HepG2 (cell line): ENCODE results near the gene ADAMTS13. TPM values are rescaled to one million over a fixed set of nuclear protein-coding genes. Genes with fewer than 3 reads are reported as not detected.

Experiments used
- ATAC-seq: fragments of 200-7000 bp; cut with Tn5 transposase; 3 replicates; pipeline ENCODE4 v1.9.1; 2020; ENCODE audit warnings: mild to moderate bottlenecking, moderate library complexity
- BruUV-seq: library from RNA; stranded (reverse); fragments of 400-500 nt; replicated peaks from 2 replicates; lab custom pipeline; 2021; lab: Mats Ljungman, UMichigan
- CTCF ChIA-PET: fragments of 300-600 bp; formaldehyde crosslinking; extraction: SDS; loops from one replicate; lab custom pipeline; 2021; ENCODE audit warnings: low total read pairs, inconsistent platforms, low intra/inter-chr PET ratio; lab: Yijun Ruan, JAX
- POLR2A ChIA-PET: fragments of 350-600 bp; sonication (Branson Sonifier 250); formaldehyde crosslinking; loops from one replicate; lab custom pipeline; 2020; ENCODE audit warnings: antibody characterized with exemption, inconsistent platforms; lab: Yijun Ruan, JAX
- DNase-seq: peaks from one replicate; pipeline ENCODE4 v3.0.0-alpha.2; 2015; ENCODE audit warnings: low spot score
- FAIRE-seq: peaks from 3 replicates; lab custom pipeline; 2011; peaks lifted over from hg19 to GRCh38; lab: Jason Lieb, UNC
- H2AFZ ChIP-seq: one replicate; pipeline ENCODE4 v1.6.1; 2011; ENCODE audit warnings: low read length, inconsistent platforms
- H3K27ac ChIP-seq: fragments of 300-600 bp; 3 replicates; pipeline ENCODE4 v1.8.0; 2011; ENCODE audit warnings: mixed run types, mild to moderate bottlenecking, mixed read lengths, low read length, inconsistent platforms; ENCODE audit not compliant: insufficient read depth; ENCODE audit errors: extremely low read length
- H3K27me3 ChIP-seq, 2 experiments: fragments of 200-600 bp in 1 of 2; 2 replicates in 1 of 2; 3 replicates in 1 of 2; pipeline versions ENCODE4 v1.6.0 to v1.8.0; 2011; ENCODE audit warnings: low read length in 2 of 2, mild to moderate bottlenecking in 2 of 2, moderate library complexity in 2 of 2, inconsistent platforms in 1 of 2; ENCODE audit not compliant: insufficient read depth in 2 of 2, control insufficient read depth in 1 of 2
- H3K36me3 ChIP-seq, 2 experiments: fragments of 200-600 bp in 1 of 2; replicated peaks in 1 of 2; 2 replicates in 1 of 2; 3 replicates in 1 of 2; pipeline versions ENCODE4 v1.5.1 to v1.8.0; 2011; ENCODE audit warnings: low read length in 2 of 2, inconsistent platforms in 1 of 2; ENCODE audit not compliant: insufficient read depth in 2 of 2, control insufficient read depth in 1 of 2
- H3K4me1 ChIP-seq: 2 replicates; pipeline ENCODE4 v1.5.1; 2012; ENCODE audit warnings: low read length, inconsistent platforms; ENCODE audit not compliant: insufficient read depth
- H3K4me2 ChIP-seq: 2 replicates; pipeline ENCODE4 v1.6.0; 2011; ENCODE audit warnings: low read depth, low read length, inconsistent platforms
- H3K4me3 ChIP-seq, 3 experiments: fragments of 200-600 bp in 1 of 3; sonication (generic), shearing (Covaris generic) in 1 of 3; replicated peaks in 1 of 3; 2 replicates each; pipeline ENCODE4 v1.5.1; 2011 to 2016; ENCODE audit warnings: low read length in 3 of 3, inconsistent platforms in 2 of 3, low read depth in 2 of 3, mild to moderate bottlenecking in 2 of 3, control low read depth in 1 of 3, mixed read lengths in 1 of 3; ENCODE audit not compliant: insufficient read depth in 1 of 3
- H3K79me2 ChIP-seq: one replicate; pipeline ENCODE4 v1.6.1; 2011; ENCODE audit warnings: low read length, inconsistent platforms; ENCODE audit not compliant: insufficient read depth
- H3K9ac ChIP-seq: 2 replicates; pipeline ENCODE4 v1.6.0; 2011; ENCODE audit warnings: mild to moderate bottlenecking, low read depth, low read length, inconsistent platforms; ENCODE audit not compliant: insufficient read depth
- H3K9me3 ChIP-seq: 2 replicates; pipeline ENCODE4 v1.5.1; 2012; ENCODE audit warnings: mild to moderate bottlenecking, low read length
- H4K20me1 ChIP-seq: 2 replicates; pipeline ENCODE4 v1.6.0; 2011; ENCODE audit warnings: inconsistent platforms, mild to moderate bottlenecking, low read length, moderate library complexity; ENCODE audit not compliant: insufficient read depth
- CREB1 ChIP-seq, 2 experiments: fragments of 450-650 bp in 1 of 2; IDR thresholded peaks; 2 replicates each; pipeline ENCODE4 v1.6.1; 2016 to 2017; ENCODE audit warnings: control low read depth in 1 of 2, mild to moderate bottlenecking in 1 of 2, missing compliant biosample characterization in 1 of 2, missing genetic modification characterization in 1 of 2
- HDAC1 ChIP-seq: sonication (generic); formaldehyde crosslinking; IDR thresholded peaks from 2 replicates; pipeline ENCODE4 v1.5.1; 2020; ENCODE audit warnings: mild to moderate bottlenecking, missing genetic modification reagents
- NFE2L1 ChIP-seq: sonication (generic); formaldehyde crosslinking; IDR thresholded peaks from 2 replicates; pipeline ENCODE4 v1.4.0; 2020; ENCODE audit warnings: missing genetic modification reagents, mild to moderate bottlenecking, borderline replicate concordance
- RFX1 ChIP-seq: fragments of 450-650 bp; IDR thresholded peaks from 2 replicates; pipeline ENCODE4 v1.6.1; 2017
- SP1 ChIP-seq, 2 experiments: fragments of 450-650 bp in 1 of 2; sonication (generic) in 1 of 2; formaldehyde crosslinking in 1 of 2; IDR thresholded peaks; 2 replicates each; pipeline versions ENCODE4 v1.4.0 to v1.6.1; 2016 to 2020; ENCODE audit warnings: missing genetic modification reagents in 1 of 2
- SP4 ChIP-seq: sonication (generic); formaldehyde crosslinking; IDR thresholded peaks from 2 replicates; pipeline ENCODE4 v1.8.1; 2023; ENCODE audit warnings: mild to moderate bottlenecking, missing genetic modification reagents
- TCF12 ChIP-seq, 2 experiments: fragments of 450-650 bp in 1 of 2; sonication (generic) in 1 of 2; formaldehyde crosslinking in 1 of 2; IDR thresholded peaks; 2 replicates each; pipeline versions ENCODE4 v1.6.1 to v1.8.0; 2017 to 2022; ENCODE audit warnings: antibody characterized with exemption in 1 of 2, mild to moderate bottlenecking in 1 of 2, missing genetic modification reagents in 1 of 2, moderate library complexity in 1 of 2
- ZFYVE20 ChIP-seq: sonication (generic); formaldehyde crosslinking; IDR thresholded peaks from 2 replicates; pipeline ENCODE4 v1.8.0; 2023; ENCODE audit warnings: low read depth, mild to moderate bottlenecking, moderate library complexity, missing genetic modification reagents, borderline replicate concordance
- ZNF275 ChIP-seq: sonication (generic); formaldehyde crosslinking; IDR thresholded peaks from 2 replicates; pipeline ENCODE4 v1.8.0; 2022; ENCODE audit warnings: missing genetic modification reagents, mild to moderate bottlenecking, inconsistent platforms, borderline replicate concordance
- ZNF280D ChIP-seq: sonication (generic); formaldehyde crosslinking; IDR thresholded peaks from 2 replicates; pipeline ENCODE4 v1.5.1; 2020; ENCODE audit warnings: mild to moderate bottlenecking, missing genetic modification reagents
- ZNF432 ChIP-seq: sonication (generic); formaldehyde crosslinking; IDR thresholded peaks from 2 replicates; pipeline ENCODE4 v1.5.0; 2020; ENCODE audit warnings: missing genetic modification reagents, mild to moderate bottlenecking, borderline replicate concordance
- WGBS: methylation state at CpG from one replicate; pipeline ENCODE4 v1.1.6; 2017; ENCODE audit warnings: low lambda C conversion rate; 5-methylcytosine and 5-hydroxymethylcytosine counted together
- in situ Hi-C: cut with HindIII; loops from 2 replicates; pipeline ENCODE4 v1.10.0; 2017; ENCODE audit warnings: low pct_unique_long_range_greater_than_20kb; ENCODE audit not compliant: extremely low pct_ligation_motif_present
- intact Hi-C: fragments of 100-400 bp; cut with micrococcal nuclease; formaldehyde crosslinking; loops from one replicate; pipeline ENCODE4 v1.10.0; 2022; ENCODE audit not compliant: unreplicated experiment
- polyA plus RNA-seq, 8 experiments: library from polyadenylated mRNA; depleted of rRNA in 3 of 8; stranded (reverse) in 7 of 8; unstranded in 1 of 8; fragments of >200 nt; fragmentation: Illumina TruSeq in 4 of 8; extraction: Trizol in 4 of 8; gene quantifications; 2 replicates each; pipeline versions ENCODE4 v1.2.1 to v1.2.3, GENCODE V29; 2011 to 2016; ENCODE audit warnings: low read depth in 4 of 8, missing spikeins in 1 of 8, mixed read lengths in 1 of 8; ENCODE audit not compliant: insufficient read depth in 1 of 8
- total RNA-seq, 5 experiments: library from RNA; depleted of rRNA; stranded (reverse); fragments of >200 nt; fragmentation: Illumina TruSeq; extraction: Trizol; gene quantifications; 2 replicates each; pipeline ENCODE4 v1.2.3, GENCODE V29; 2016; ENCODE audit warnings: low read depth in 1 of 5

ADAMTS13 gene
- total and polyA plus RNA-seq, 2 of the 13 experiments (the other 11 are each of a cell fraction or from before 2014, with no cell fraction given): 0.91 to 4.5 TPM

GRCh38 chr9:133383438-133383837, 38.7 kb upstream of the ADAMTS13 start:
- no peak for DNase-seq
- H3K4me2 ChIP-seq: no peak overlapping the region
- no TSS peak for BruUV-seq
- 88% methylated on average over 3 of the region's 3 CpGs for WGBS
- in situ Hi-C loops: no loop called here
- H3K4me3 ChIP-seq: no peak overlapping the region
- TF ChIP-seq ZNF275 (CRISPR knock-in tag): no peak
- no peak for TF ChIP-seq ZNF280D (CRISPR knock-in tag)
- TF ChIP-seq RFX1: no peak
- TF ChIP-seq TCF12 (IDR thresholded peaks at IDR 0.05): no peak
- TF ChIP-seq TCF12 (CRISPR knock-in tag; IDR thresholded peaks at IDR 0.05): no peak
- TF ChIP-seq SP1 (IDR thresholded peaks at IDR 0.05): no peak
- TF ChIP-seq SP1 (CRISPR knock-in tag; IDR thresholded peaks at IDR 0.05): no peak
- peak; percentile 84 for TF ChIP-seq CREB1 (IDR thresholded peaks at IDR 0.05)
- no peak for TF ChIP-seq CREB1 (CRISPR knock-in tag; IDR thresholded peaks at IDR 0.05)
- TF ChIP-seq ZNF432: no peak
- no peak for TF ChIP-seq HDAC1 (CRISPR knock-in tag)
- TF ChIP-seq NFE2L1: no peak
- TF ChIP-seq SP4 (CRISPR knock-in tag): no peak
- TF ChIP-seq ZFYVE20 (CRISPR knock-in tag): 0 out of 2 replicates have a peak, but pooled peaks have one; percentile 38
- TF ChIP-seq, all 625 proteins: peak for 2
- Histone ChIP-seq H3K9me3 (peaks cover 10% of the 10 kb centered on the region; the same call in 1 of the 2 replicates), H4K20me1 (no peaks in the 10 kb centered on the region), H3K4me1 (peaks cover 65% of the 10 kb centered on the region), H3K27me3 (no peaks in the 10 kb centered on the region), H3K9ac (no peak overlapping the region), H3K36me3 (no peaks in the 10 kb centered on the region), H3K27ac (no peak overlapping the region), H3K79me2 (no peaks in the 10 kb centered on the region), H2AFZ (no peak overlapping the region)
- ATAC-seq (no peak), FAIRE-seq (no peak)
- ChIA-PET CTCF (no interaction called here), POLR2A (interaction anchor here (3.7 kb wide), 1 partner anchor 35 kb away, joined by 18 read pairs; the partner anchor contains the start of genes MED22 and RPL7A)
- intact Hi-C loops: loop anchor here (1.0 kb wide), 1 partner anchor 8 kb away; no protein-coding TSS in a partner anchor
